Adipose tissue (tissue), 3 donors: ENCODE results near the gene CLEC16A. TPM values are rescaled to one million over a fixed set of nuclear protein-coding genes. Genes with fewer than 3 reads are reported as not detected.

Experiments used
- H3K27ac ChIP-seq: one replicate; pipeline ENCODE4 v1.5.1; 2013; ENCODE audit warnings: low read depth, low read length
- WGBS, 3 donors: extraction: QIAGEN DNeasy Blood & Tissue Kit; methylation state at CpG; one replicate each; pipeline ENCODE4 v1.1.7; 2013; 5-methylcytosine and 5-hydroxymethylcytosine counted together
- polyA plus RNA-seq, 3 donors: library from polyadenylated mRNA; stranded (reverse); fragments of 200-250 nt; gene quantifications; one replicate each; pipeline ENCODE4 v1.2.3, GENCODE V29; 2013
- donor health status: healthy with polysubstance abuse.
- donor health status: Bipolar disorder and iron deficiency.
- donor health status: healthy.

CLEC16A gene, protein sequence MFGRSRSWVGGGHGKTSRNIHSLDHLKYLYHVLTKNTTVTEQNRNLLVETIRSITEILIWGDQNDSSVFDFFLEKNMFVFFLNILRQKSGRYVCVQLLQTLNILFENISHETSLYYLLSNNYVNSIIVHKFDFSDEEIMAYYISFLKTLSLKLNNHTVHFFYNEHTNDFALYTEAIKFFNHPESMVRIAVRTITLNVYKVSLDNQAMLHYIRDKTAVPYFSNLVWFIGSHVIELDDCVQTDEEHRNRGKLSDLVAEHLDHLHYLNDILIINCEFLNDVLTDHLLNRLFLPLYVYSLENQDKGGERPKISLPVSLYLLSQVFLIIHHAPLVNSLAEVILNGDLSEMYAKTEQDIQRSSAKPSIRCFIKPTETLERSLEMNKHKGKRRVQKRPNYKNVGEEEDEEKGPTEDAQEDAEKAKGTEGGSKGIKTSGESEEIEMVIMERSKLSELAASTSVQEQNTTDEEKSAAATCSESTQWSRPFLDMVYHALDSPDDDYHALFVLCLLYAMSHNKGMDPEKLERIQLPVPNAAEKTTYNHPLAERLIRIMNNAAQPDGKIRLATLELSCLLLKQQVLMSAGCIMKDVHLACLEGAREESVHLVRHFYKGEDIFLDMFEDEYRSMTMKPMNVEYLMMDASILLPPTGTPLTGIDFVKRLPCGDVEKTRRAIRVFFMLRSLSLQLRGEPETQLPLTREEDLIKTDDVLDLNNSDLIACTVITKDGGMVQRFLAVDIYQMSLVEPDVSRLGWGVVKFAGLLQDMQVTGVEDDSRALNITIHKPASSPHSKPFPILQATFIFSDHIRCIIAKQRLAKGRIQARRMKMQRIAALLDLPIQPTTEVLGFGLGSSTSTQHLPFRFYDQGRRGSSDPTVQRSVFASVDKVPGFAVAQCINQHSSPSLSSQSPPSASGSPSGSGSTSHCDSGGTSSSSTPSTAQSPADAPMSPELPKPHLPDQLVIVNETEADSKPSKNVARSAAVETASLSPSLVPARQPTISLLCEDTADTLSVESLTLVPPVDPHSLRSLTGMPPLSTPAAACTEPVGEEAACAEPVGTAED
- 10 to 100 TPM in 1 of 3 donors, 1 to 10 TPM in 2; 4.9 to 10.9 (median 7.9) TPM for polyA plus RNA-seq

DNA sequence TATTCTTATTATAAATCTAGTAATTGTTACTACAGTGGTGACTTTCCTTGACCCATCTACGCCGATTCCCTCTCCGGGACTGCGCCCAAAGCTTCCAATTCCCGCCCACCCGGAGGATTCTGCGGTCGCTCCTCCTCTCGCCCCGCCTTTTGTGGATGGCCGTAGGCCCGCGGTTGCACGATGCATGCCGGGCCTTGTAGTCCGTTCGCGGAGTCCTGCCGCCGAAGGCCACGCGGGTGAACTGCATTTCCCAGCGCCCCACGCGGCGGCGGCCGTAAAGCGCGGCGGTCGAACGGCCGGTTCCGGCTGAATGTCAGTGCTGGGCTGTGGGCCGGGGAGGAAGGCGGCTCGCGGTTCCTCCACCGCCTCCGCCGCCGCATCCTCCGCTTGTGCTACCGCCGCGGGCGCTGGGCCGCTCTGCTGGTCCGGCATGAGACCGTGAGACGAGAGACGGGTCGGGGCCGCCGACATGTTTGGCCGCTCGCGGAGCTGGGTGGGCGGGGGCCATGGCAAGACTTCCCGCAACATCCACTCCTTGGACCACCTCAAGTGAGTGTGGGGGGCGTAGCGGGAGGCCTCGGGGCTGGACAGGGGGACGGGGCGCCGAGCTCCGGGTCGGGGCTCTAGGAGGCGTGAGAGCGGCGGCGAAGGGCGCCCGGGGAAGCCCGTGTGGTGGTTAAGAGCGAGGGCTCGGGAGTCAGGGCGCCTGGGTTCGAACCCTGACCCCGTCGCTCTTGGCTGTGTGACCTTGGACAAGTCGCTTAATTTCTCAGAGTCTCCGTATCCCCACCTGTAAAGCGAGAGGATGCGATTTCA is at the start of gene CLEC16A:
Gene CLEC16A, plus strand, starts transcription at position 316 of the 816 bp plus-strand sequence. Its CDS starts 154 bp downstream, at position 470.
- no peak within 1 kb of the TSS for H3K27ac ChIP-seq
- WGBS, 3 donors = 0 to 1% (median 1%) methylated on average over 82 to 86 of the region's 86 CpGs

DNA sequence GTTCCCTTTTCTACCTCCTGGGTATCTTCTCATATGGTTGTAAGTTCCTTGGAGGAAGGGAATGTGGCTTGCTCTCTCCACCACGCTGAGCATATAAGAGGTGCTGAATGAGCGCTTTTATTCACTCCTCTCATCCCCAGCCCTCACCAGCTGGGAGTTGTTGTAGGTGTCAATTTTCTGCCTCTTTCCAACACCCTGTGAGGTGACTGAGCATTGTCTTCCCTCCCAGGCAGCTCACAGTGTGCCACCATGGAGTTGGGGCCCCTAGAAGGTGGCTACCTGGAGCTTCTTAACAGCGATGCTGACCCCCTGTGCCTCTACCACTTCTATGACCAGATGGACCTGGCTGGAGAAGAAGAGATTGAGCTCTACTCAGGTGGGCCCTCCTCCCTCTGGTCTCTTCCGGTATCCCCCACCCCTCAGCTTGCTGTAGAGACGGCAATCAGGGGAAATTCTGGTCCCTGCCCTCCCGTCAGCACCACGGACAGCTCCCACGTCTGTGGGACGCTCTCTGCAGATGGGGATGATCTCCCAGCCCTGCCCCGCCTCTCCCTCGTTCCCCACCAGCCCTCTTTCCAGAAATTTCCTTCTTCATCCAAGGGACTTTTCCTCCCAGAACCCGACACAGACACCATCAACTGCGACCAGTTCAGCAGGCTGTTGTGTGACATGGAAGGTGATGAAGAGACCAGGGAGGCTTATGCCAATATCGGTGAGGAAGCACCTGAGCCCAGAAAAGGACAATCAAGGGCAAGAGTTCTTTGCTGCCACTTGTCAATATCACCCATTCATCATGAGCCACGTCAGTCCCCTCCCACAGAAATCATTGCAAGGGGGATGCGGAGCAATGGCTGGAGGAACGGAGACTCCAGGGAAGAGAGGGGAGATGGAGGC is 49.1 kb upstream of the CLEC16A start:
- WGBS, 3 donors = 35 to 61% (median 52%) methylated on average over 17 of the region's 17 CpGs
- no peak overlapping the region for H3K27ac ChIP-seq

DNA sequence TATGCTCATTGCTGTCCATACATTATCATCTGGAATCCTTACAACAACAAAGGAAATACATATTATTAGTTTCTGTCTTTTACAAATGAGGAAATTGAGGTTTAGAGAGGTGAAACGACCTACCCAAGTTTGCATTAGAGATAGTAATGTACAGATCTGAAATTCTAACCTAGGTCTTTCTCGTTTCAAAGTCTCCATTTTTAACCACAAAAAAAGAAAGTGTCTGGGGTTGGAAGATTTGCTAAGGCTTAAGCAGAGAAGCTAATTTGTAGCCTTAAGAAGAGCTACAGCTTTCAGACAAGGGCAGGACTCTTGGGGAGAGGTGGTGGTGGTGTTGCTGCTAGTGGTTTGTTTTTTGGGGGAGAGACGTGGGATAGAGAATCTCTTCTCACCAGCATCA is 48.2 kb upstream of the CLEC16A start:
- 62 to 63% (median 62%) methylated on average over 3 of the region's 3 CpGs for WGBS, 3 donors
- no peak overlapping the region for H3K27ac ChIP-seq

DNA sequence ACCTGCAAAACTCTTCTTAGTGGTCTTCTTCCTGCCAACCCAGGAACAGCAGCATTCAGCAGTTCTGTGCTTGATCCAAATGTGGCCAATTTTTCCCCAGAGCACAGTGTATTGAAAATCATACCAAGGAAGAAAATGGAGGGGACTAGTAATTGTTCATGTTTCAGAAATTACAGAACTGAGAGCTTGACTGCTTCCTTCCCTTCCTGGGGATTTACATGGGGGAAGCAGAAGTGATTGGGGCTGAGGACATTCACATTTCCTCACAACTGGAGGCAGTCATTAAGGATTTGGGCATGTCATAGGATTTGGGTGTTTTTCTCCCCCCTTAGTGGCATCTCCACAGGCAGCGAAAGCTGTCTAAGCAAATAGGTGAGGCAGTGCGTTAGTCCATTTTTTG is 47.6 kb upstream of the CLEC16A start:
- 88 to 95% (median 92%) methylated on average over 2 of the region's 2 CpGs for WGBS, 3 donors
- no peak overlapping the region for H3K27ac ChIP-seq

DNA sequence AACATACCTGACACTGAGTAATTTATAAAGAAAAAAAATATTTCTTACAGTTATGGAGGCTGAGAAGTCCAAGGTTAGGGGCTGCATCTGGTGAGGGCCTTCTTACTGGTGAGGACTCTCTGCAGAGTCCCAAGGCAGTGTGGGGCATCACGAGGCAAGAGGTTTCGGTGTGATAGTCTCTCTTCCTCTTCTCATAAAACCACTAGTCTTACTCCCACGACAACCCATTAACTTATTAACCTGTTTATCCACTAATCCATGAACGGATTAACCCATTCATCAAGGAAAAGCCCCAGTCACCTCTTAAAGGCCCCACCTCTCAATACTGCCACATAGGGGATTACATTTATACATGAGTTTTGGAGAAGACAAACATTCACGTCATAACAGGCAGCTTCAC is 47.2 kb upstream of the CLEC16A start:
- H3K27ac ChIP-seq = no peak overlapping the region
- 63 to 70% (median 64%) methylated on average over 5 of the region's 5 CpGs for WGBS, 3 donors

DNA sequence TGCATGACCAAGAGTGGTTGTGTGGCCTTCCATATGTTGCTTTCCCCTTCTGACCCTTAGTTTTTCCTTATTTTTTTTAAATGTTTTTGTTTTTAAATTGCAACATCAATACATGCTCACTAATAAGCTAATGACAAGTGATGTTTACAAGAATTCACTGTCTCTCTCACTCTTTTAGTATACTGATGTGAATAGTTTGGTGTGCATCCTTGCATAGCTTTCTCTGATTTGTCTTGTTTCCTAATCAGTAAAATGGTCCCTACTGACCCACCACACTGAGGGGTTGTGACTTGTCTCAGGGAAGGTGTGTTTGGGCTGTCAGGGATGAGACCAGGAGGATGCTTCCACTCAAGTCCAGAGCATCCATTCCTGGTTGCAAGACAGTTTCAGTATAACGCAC is 41.4 kb upstream of the CLEC16A start:
- no peak overlapping the region for H3K27ac ChIP-seq
- WGBS, 3 donors = 92 to 100% (median 98%) methylated on average over 1 of the region's 1 CpG

DNA sequence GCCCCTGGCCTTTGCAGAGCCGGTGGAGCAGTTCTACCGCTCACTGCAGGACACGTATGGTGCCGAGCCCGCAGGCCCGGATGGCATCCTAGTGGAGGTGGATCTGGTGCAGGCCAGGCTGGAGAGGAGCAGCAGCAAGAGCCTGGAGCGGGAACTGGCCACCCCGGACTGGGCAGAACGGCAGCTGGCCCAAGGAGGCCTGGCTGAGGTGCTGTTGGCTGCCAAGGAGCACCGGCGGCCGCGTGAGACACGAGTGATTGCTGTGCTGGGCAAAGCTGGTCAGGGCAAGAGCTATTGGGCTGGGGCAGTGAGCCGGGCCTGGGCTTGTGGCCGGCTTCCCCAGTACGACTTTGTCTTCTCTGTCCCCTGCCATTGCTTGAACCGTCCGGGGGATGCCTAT is 37.9 kb upstream of the CLEC16A start:
- no peak overlapping the region for H3K27ac ChIP-seq
- WGBS, 3 donors = 92 to 95% (median 92%) methylated on average over 18 to 19 of the region's 19 CpGs

DNA sequence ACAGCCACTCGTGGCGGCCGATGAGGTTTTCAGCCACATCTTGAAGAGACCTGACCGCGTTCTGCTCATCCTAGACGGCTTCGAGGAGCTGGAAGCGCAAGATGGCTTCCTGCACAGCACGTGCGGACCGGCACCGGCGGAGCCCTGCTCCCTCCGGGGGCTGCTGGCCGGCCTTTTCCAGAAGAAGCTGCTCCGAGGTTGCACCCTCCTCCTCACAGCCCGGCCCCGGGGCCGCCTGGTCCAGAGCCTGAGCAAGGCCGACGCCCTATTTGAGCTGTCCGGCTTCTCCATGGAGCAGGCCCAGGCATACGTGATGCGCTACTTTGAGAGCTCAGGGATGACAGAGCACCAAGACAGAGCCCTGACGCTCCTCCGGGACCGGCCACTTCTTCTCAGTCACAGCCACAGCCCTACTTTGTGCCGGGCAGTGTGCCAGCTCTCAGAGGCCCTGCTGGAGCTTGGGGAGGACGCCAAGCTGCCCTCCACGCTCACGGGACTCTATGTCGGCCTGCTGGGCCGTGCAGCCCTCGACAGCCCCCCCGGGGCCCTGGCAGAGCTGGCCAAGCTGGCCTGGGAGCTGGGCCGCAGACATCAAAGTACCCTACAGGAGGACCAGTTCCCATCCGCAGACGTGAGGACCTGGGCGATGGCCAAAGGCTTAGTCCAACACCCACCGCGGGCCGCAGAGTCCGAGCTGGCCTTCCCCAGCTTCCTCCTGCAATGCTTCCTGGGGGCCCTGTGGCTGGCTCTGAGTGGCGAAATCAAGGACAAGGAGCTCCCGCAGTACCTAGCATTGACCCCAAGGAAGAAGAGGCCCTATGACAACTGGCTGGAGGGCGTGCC is 37.2 kb upstream of the CLEC16A start:
- WGBS, 3 donors = 77 to 87% (median 79%) methylated on average over 45 to 46 of the region's 46 CpGs
- no peak overlapping the region for H3K27ac ChIP-seq

DNA sequence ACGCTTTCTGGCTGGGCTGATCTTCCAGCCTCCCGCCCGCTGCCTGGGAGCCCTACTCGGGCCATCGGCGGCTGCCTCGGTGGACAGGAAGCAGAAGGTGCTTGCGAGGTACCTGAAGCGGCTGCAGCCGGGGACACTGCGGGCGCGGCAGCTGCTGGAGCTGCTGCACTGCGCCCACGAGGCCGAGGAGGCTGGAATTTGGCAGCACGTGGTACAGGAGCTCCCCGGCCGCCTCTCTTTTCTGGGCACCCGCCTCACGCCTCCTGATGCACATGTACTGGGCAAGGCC is 36.7 kb upstream of the CLEC16A start:
- no peak overlapping the region for H3K27ac ChIP-seq
- WGBS, 3 donors = 90 to 95% (median 92%) methylated on average over 21 of the region's 21 CpGs

DNA sequence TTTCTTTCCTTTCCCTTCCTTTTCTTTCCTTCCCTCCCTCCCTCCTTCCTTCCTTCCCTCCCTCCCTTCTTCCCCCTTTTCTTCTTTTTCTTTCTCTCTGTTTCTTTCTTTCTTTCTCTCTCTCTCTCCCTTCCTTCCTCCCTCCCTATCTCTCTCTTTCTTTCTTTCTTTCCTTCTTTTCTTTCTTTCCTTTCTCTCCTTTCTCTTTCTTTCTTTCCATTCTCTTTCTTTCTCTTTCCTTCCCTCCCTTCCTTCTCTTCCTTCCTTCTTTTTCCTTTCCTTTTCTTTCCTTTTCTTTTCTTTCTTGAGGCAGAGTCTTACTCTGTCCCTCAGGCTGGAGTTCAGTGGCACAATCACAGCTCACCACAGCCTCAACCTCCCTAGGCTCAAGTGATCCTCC is 33.1 kb upstream of the CLEC16A start:
- H3K27ac ChIP-seq = no peak overlapping the region

DNA sequence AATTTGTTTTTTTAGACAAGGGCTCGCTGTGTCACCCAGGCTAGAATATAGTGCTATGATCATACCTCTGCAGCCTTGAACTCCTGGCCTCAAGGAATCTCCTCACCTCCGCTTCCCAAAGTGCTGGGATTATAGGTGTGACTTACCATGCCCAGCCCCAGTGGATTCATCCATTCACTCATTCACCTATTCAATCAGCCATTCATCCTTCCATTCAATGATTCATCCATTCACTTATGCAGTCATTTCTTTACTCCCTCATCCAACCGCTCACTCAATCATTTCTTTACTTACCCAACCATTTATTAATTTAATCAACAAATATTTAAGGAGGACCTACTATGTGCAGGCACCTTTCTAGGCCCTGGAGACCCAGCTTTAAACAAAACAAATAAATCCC is 27.8 kb upstream of the CLEC16A start:
- WGBS, 3 donors = 63 to 68% (median 65%) methylated on average over 3 of the region's 3 CpGs
- no peak overlapping the region for H3K27ac ChIP-seq

DNA sequence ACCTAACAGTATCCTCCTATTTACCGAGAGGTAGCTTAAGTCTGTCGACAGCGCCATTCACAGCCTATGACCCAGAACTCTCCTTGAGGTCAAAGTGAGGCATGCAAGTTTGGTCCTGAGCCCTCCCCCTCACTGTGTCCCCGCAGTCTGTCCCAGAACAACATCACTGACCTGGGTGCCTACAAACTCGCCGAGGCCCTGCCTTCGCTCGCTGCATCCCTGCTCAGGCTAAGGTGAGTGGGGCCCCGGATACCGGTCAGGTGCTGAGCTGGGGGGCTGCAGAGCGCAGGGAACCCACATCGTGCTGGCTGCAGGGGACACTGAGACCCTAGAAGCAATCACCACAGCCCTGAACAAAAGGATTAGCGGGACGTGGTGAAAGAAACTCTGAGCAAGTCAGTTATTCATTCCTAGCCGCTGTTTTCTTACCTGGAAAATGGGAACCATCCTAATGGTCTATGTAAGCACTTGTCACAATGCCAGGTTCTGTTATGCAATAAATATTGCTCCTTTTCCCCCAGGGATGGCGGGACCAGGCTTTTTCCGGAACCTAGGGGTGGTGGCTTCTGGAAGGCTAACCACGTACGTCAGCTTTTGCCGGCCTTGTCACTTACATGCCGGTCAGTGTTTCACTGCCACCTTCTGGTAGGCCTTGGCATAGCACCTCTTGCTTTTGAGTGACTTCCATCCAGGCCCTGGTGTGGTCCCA is 25.9 kb upstream of the CLEC16A start:
- no peak overlapping the region for H3K27ac ChIP-seq
- WGBS, 3 donors = 39 to 55% (median 54%) methylated on average over 21 of the region's 21 CpGs

DNA sequence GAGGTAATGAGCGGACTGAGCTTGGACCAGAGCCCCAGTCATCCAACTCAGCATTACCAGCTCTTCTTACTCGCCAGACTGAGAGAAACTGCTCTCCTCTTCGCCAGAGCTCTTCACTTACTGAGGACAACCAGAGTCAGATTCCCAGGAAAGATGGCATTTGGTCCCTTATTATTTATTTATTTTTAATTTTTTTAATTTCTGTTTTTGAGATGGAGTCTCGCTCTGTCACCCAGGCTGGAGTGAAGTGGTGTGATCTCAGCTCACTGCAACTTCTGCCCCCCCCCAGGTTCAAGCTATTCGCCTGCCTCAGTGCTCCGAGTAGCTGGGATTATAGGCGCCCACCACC is 25.4 kb upstream of the CLEC16A start:
- no peak overlapping the region for H3K27ac ChIP-seq
- 49 to 65% (median 57%) methylated on average over 7 of the region's 7 CpGs for WGBS, 3 donors

DNA sequence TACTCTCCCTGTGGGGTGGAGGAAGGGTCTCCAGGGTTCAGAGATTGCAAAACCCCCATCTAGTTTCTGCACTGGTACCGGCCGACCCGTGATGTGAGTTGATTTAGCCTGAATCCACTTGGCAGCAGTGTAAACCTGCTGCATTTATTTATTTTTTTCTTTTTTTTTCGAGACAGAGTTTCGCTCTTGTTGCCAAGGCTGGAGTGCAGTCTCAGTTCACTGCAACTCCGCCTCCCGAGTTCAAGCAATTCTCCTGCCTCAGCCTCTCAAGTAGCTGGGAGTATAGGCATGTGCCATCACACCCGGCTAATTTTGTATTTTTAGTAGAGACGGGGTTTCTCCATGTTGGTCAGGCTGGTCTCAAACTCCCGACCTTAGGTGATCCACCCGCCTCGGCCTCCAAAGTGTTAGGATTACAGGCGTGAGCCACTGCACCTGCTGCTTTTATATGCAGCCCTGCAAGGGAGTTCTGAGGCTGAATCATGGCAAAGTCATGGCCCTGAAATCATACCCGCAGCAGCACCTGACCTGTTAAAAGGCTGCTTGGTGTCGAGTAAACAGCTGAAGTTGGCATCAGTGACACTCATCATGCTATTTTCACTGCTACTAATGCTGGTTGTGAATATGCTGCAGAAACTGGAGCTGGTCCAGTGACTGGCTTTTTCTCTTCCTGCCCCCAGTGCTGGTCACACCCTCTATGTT is 23.5 kb upstream of the CLEC16A start:
- 65 to 84% (median 79%) methylated on average over 15 of the region's 15 CpGs for WGBS, 3 donors
- no peak overlapping the region for H3K27ac ChIP-seq

DNA sequence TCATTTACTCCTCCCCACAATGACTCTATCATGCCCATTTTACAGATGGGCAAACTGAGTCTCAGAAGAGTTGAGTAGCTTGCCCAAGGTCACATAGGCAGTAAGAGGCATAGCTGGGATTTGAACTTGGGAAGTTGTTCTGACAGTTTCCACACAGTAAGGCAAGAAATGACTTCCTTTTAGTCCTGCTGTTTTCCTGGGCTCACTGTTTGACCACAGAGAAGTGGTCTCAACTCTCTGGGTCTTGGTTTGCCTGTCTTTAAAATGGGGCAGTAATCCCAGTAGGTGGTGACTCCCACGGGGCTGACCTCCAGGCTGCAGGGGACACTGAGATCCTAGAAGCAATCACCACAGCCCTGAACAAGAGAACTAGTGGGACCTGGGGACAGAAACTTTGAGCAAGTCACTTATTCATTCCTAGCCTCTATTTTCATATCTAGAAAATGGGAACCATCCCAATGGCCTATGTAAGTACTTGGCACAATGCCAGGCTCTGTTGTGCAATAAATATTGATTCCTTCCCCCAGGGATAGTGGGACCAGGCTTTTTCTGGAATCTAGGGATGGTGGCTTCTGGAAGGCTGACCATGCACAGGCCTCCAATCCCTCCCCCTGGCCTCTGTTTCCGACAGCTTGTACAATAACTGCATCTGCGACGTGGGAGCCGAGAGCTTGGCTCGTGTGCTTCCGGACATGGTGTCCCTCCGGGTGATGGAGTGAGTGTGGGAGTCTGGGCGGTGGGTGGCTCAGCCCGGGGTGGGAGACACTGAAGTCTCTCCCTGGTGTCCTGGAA is 22.6 kb upstream of the CLEC16A start:
- no peak overlapping the region for H3K27ac ChIP-seq
- WGBS, 3 donors = 58 to 91% (median 61%) methylated on average over 10 of the region's 10 CpGs
